HG02763 (cell line): Measurements from ENCODE around the gene NCOA1.

Experiments used
- ATAC-seq: cut with Tn5 transposase; IDR thresholded peaks from one replicate; pipeline ENCODE4 v1.9.1; 2021; ENCODE audit warnings: mild to moderate bottlenecking, moderate library complexity; ENCODE audit not compliant: unreplicated experiment

NCOA1 gene

GRCh38 chr2:24621779-24622538 lies 130.9 kb downstream of the NCOA1 start:
- ATAC-seq: no peak

GRCh38 chr2:24623535-24623934 lies 132.5 kb downstream of the NCOA1 start:
- ATAC-seq: no peak

GRCh38 chr2:24625728-24626127 lies 134.7 kb downstream of the NCOA1 start:
- ATAC-seq: no peak

GRCh38 chr2:24626131-24626530 lies 135.1 kb downstream of the NCOA1 start:
- ATAC-seq: no peak

GRCh38 chr2:24628746-24629145 lies 137.7 kb downstream of the NCOA1 start:
- ATAC-seq: no peak

- no peak for ATAC-seq
Measured at GRCh38 chr2:24632172-24632571, 141.1 kb downstream of the NCOA1 start.

- ATAC-seq: no peak
Measured at GRCh38 chr2:24635181-24635580, 144.1 kb downstream of the NCOA1 start.

- ATAC-seq: no peak
Measured at GRCh38 chr2:24638568-24638967, 147.5 kb downstream of the NCOA1 start.

- no peak for ATAC-seq
Measured at GRCh38 chr2:24642351-24642750, 151.3 kb downstream of the NCOA1 start.

GRCh38 chr2:24643051-24643450 lies 152.0 kb downstream of the NCOA1 start:
- no peak for ATAC-seq

- no peak for ATAC-seq
Measured at GRCh38 chr2:24644032-24644431, 153.0 kb downstream of the NCOA1 start.

GRCh38 chr2:24650997-24651642 lies 160.1 kb downstream of the NCOA1 start:
- no peak for ATAC-seq

GRCh38 chr2:24651643-24652003 lies 160.6 kb downstream of the NCOA1 start:
- no peak for ATAC-seq

- ATAC-seq: no peak
Measured at GRCh38 chr2:24652265-24653182, 161.5 kb downstream of the NCOA1 start.

- ATAC-seq: no peak
Measured at GRCh38 chr2:24657818-24658217, 166.8 kb downstream of the NCOA1 start.

GRCh38 chr2:24658531-24659202 lies 167.6 kb downstream of the NCOA1 start:
- no peak for ATAC-seq

GRCh38 chr2:24659862-24660261 lies 168.8 kb downstream of the NCOA1 start:
- no peak for ATAC-seq

GRCh38 chr2:24667542-24667941 lies 176.5 kb downstream of the NCOA1 start:
- no peak for ATAC-seq

GRCh38 chr2:24671230-24671629 lies 180.2 kb downstream of the NCOA1 start:
- no peak for ATAC-seq

GRCh38 chr2:24672589-24672988 lies 181.5 kb downstream of the NCOA1 start:
- ATAC-seq: no peak

- ATAC-seq: no peak
Measured at GRCh38 chr2:24675338-24675737, 184.3 kb downstream of the NCOA1 start.
